ENCODE results near the gene USP24.

The USP24 gene, protein sequence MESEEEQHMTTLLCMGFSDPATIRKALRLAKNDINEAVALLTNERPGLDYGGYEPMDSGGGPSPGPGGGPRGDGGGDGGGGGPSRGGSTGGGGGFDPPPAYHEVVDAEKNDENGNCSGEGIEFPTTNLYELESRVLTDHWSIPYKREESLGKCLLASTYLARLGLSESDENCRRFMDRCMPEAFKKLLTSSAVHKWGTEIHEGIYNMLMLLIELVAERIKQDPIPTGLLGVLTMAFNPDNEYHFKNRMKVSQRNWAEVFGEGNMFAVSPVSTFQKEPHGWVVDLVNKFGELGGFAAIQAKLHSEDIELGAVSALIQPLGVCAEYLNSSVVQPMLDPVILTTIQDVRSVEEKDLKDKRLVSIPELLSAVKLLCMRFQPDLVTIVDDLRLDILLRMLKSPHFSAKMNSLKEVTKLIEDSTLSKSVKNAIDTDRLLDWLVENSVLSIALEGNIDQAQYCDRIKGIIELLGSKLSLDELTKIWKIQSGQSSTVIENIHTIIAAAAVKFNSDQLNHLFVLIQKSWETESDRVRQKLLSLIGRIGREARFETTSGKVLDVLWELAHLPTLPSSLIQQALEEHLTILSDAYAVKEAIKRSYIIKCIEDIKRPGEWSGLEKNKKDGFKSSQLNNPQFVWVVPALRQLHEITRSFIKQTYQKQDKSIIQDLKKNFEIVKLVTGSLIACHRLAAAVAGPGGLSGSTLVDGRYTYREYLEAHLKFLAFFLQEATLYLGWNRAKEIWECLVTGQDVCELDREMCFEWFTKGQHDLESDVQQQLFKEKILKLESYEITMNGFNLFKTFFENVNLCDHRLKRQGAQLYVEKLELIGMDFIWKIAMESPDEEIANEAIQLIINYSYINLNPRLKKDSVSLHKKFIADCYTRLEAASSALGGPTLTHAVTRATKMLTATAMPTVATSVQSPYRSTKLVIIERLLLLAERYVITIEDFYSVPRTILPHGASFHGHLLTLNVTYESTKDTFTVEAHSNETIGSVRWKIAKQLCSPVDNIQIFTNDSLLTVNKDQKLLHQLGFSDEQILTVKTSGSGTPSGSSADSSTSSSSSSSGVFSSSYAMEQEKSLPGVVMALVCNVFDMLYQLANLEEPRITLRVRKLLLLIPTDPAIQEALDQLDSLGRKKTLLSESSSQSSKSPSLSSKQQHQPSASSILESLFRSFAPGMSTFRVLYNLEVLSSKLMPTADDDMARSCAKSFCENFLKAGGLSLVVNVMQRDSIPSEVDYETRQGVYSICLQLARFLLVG (N-terminal part only)

DNA sequence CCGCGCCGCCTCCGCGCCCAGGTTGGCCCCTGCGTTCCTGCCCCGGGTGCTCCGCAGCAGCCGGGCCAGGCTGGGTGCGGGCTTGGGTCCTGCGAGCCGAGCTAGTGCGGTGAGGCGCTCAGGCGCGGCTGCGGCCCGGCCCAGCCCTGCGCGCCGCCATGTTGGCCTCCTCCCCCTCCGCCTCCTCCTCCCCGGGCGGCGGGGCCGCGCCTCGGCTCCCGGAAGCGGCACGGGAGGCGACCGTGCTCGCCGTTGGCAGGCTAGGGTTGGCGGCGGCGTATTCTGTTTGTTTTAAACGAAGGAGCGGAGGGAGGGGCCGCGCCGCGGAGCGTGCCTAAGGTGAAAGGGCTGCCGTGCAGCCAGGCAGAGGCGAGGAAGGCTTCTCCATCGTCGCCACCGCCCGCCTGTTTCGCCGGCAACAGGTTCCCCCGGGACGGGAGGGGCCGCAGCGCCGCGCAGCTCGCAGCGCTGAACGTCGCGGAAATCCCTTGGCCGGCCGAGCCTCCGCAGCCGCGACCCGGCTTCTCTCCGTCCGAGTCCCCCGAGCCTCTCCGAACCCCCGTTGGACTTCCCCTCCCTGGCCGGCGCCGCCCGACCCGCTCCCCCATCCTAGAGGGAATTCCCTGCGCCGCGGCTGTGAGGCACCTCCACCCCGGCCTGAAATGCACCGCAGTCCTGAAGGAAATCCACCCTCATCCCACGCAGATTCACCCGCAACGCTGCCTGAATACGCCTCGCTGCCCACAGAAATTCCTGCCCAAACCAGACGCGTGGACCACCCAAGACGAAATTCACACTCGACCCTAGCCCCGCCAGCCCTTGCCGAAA lies at the start of gene USP24:
Gene USP24, minus strand, starts transcription at position 171 of the 828 bp plus-strand sequence. CDS start 251 bp downstream, outside the sequence.
- peak; percentile 80 for DNase-seq (ENCODE audit: low spot score)

DNA sequence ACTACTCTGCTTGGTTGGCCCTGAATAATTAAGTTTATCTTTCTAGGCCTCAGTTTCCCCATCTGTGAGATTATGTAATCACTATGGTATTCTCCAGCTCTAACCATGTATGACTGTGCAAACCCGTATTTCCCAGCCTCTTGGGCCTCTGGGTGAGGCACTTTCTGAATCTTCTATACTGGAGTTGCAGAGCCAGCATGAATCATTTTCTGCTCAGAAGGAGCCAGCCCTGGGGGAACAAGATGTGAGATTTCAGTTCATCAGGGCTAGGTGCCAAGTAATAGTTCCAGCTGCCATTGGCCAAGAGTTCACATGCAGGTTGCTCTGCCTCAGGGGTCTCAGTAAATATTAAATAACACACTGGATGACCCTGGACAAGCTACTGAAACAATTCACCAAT lies 47.7 kb upstream of the USP24 start:
- no peak for DNase-seq (ENCODE audit: low spot score)

DNA sequence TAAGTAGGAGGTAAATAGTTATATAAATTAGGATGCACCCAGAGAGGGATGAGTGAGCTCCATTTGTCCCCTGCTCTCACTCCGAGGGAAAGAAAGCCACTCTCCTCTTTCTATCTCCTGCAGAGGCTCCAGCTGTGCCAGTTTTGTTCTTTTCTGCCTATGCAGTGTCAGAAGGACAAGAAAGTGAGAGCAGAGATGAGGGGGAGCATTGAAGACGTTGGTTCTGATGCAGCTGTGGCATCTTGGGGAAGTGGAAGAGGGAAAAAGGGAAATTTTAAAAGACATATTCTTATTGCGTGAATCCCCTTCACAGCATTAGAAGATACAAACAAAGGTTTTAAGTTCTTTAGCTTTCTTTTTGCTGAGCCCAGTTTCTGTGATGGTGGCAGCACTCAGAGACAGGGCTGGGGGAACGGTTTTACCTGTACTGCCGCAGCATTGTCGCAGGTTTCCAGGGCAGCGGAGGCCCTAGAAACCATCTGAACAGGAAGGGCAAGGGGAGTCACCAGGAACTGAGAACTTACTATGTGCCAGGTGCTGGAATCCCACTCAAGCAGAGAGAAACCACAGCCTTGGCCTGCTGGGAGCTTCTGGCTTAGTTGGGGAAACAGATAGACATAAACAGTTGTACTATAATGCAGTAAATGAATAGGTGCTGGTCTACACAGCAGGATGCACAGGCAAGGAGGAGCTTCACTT lies 44.9 kb upstream of the USP24 start:
- no peak for DNase-seq (ENCODE audit: low spot score)

DNA sequence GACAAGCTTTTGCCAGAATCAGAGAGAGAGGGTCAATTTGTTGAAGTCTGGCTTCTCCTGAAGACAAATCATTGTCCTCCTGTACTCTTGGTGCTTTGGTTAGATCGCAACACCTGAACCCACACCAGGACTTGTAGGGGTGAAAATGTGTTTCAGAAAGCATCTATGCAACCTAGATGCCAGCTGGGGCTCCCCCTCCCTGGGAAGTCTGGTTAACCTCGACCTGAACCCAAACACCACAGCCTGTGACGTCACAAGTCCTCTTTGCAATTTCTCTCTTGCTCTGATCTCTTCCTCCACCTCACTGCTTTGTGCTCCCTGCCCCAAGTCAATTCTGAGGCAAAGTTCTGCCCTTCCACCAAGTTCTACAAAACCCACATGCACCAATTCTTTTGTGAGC lies 42.8 kb upstream of the USP24 start:
- DNase-seq (ENCODE audit: low spot score): no peak

DNA sequence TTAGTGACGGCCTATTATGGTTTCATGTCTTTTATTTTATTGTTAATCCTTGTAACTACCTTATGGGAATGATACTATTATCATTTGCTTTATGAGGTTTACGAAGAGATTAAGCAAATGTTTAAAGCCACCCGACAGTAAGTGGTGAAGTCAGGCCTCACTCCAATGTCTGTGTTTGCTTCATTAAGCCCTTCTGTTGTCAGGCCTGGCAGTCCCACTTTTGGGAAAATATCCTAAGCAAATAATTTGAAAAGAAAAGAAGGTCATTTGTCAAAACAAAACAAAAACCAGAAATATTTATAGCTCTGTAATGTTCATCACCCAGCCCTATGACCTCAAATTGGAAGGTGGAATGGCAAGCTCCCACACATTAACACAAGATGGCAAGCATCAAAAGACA lies 40.7 kb upstream of the USP24 start:
- no peak for DNase-seq (ENCODE audit: low spot score)

DNA sequence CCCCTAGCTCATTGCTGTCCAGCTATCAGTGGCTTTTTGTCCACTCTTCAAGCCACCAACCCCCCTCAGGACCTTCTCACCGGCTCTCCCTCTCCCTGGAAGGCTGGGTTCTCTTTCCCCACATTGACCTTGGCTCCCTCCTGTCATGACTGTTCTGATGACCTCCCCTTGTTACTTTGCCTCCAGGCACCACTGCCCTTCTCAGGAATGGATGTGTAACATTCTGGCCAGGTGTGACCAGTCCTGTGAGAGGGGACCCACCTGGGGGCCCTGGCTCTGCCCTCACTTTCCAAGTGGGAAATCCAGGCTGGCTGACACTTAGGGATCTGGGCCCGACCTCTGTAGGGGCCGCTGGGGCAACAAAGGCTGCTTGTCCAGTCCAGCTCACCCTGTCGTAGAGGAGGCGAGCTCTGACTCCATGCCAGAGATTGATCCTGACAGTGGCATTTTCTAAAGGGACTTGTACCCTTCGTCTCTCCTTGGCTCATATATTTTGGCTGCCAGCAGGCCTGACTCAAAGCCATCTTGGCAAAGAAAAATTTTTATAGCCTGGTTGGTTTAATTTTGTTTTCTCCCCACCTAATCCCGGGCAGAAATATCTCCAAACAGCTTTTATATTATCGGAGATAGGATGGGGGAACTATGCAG lies 37.9 kb upstream of the USP24 start:
- DNase-seq (ENCODE audit: low spot score): no peak

DNA sequence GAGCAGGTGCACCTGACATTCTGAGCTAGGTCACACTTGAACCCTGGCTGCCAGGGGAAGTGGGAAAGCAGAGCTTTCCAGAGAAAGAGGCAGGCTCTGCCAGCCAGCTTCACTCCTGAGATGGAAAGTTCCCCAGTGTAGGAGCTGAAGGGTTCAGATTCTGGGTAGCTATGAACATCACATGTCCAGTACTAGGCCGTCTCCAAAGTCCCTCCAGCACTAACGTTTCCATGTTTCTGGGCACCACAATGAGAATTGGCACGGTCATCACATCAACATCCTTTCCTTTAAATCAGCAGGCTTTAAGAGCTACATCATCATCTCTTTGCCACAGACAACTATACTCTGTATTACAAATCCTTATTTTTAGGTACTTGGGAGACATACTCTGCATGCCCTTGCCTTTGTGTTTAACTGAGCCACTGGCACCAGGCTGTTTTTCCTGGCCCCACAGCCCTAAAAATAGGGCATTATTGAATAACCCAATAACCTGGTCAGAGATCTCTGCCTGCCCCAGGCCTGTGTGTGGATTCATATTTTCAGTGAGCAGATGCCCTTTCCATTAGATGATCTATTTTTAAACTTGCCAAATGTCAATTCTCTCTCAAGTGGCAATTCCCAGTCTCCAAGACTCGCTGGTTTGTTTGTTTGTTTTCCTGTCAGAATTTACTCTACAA lies 35.4 kb upstream of the USP24 start:
- DNase-seq (ENCODE audit: low spot score): no peak

DNA sequence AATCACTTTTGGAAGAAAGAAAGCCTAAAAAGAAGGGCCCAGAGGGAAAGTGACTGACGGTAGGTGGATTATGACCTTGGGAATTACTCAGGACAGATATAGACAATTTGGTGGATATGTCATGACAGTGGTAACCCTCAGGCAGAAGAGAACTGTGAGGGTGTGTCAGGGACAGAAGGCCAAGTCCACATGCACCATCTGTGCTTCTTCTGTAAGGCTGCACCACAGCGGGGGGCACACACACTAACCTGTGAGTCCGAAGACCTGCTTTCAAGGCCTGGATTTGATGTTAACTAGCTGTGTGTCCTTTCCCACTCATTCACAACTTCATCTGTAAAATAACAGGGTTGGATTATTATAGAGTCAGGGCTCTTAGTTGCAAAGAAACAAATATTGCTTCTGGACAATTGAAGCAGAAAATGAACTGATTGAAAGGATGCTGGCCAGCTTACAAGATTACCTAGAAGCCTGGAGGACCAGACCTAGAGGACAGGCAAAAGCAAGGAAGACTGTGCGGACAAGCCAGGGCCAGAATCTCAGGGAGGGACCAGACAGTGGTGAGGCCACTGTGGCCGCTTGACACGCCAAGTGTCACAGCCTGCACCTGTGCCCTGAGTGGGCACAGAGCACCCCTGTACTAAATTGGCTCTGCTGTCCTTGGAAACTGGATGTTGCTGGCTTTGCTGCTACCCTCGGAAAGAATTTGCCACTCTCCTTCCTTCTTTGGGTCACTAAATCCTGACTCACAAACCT lies 34.7 kb upstream of the USP24 start:
- no peak for DNase-seq (ENCODE audit: low spot score)

DNA sequence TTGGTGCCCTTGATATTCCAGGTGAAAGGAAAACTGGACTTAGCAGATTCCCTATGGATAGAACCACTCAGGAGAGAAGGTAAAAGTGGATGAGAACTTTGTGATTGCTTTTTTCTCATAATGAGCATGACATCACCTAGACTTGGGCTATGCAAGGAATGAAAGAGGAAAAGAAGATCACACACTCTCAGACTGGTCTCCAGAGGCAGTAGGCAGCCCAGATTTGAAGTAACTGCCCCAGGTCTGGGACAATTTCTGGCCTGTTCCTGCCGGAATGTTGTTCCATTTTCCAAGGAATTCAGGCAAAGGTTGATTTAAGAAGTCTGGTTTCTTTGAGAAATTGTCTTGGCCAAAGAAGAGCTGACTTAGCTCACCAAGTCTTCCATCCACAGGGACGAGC lies 31.7 kb upstream of the USP24 start:
- no peak for DNase-seq (ENCODE audit: low spot score)

DNA sequence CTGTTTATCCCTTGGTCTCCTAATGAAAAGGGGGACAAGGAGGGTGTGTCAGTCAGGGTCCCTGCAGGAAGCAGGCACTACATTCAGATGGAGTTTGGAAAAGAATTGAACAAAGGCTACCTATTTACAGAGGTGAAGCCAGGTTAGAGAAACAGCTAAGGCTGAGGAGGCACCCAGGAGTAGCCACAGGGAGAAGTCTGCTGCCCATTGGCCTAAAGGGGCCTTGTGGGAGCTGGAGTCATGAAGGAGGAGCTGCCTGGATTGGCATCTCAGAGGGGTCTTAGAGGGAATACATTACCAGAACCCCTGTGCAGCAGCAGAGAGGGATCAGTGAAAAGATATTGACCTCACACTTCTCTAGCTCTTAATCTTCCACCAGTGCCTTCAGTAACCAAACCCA lies 31.2 kb upstream of the USP24 start:
- no peak for DNase-seq (ENCODE audit: low spot score)

DNA sequence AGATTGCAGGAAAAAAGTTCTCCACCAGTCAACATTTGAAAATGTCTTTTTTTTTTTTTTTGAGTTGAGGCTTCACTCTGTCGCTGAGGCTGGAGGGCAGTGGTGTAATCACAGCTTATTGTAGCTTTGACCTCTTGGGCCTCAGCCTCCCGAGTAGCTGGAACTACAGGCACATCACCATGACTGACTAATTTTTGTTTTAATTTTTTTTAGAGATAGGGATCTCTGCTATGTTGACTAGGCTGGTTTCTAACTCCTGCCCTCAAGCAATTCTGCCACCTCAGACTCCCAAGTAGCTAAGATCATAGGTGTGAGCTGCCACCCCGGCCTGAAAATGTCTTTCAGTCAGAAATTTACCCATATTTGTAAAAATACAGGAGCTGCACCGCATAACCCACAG lies 30.6 kb upstream of the USP24 start:
- DNase-seq (ENCODE audit: low spot score): no peak

DNA sequence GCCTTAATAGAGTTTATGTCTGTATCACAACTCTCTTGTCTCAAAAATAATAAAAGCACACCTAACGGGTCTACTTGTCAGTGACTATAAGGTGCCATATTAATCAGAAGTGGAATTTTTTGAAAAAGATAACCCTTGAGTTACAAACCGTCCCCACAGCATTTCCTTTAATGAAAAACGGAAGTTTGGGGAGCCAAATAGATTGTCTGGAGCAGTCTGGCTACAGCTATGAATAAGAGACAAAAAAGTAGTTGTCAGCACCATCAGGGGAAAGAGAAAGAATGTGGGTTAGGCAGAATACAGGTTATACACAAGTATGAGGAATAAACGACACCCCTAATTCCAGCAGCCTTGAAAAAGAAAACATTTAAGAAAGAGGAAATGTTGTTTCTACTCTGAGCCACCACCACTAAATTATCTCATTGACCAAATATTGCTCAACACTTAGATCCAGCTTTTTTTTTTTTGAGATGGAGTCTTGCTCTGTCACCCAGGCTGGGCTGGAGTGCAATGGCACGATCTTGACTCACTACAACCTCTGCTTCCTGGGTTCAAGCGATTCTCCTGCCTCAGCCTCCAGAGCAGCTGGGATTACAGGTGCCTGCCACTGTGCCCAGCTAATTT lies 29.4 kb upstream of the USP24 start:
- DNase-seq (ENCODE audit: low spot score): no peak

DNA sequence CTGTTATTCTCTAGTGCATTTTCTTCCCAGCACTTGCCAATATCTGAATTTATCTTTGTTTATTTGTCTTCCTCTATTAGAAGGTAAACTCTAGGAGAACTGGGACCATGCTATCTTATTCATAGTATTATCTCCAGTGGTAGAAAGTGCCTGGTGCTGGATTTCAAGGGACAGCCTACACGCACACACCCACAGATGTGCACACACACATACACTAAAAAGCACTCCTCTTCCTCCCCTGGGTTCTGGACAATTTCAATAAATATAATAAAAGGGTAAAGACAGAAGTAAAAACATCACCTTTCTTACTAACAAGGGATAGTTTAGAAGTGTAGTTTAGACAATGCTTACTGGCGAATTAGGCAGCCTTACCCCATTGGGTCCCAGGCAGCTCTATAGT lies 28.5 kb upstream of the USP24 start:
- DNase-seq (ENCODE audit: low spot score): no peak

DNA sequence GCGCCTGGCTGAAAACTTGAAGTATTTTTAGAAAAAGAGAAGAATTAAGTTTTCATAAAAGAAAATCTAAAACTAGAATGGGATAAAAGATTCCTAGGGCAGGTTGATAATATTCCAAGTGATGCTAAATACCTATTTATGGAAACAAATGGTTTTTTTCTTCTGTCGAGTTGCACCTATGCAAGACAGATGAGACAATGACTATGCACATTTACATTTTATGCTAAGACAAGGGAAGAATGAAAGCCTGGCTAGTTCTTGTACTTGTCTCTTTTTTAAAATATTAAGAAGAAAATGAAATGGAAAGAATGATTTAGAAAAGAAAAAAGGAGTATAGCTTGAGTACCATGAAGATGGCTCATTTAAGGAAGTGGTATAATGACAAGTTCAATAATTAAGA lies 24.4 kb upstream of the USP24 start:
- no peak for DNase-seq (ENCODE audit: low spot score)

DNA sequence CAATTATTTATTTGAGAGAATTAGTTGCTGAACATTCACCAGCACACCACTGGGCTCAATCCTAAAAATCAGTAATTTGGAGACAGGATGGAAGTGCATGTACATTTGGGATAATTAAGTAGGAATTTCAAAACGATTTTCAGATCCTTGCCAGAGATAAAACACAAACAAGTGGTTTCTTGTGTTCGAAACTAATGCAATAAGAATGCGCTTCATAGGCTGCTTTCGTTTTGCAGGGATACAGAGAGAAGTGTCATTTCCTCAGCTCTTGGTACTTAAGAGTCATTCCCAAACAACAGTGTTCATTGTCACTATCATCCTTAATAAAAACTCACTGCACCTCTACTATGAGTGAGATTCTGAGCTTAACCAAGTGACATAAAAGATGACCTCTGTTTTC lies 20.6 kb upstream of the USP24 start:
- no peak for DNase-seq (ENCODE audit: low spot score)

DNA sequence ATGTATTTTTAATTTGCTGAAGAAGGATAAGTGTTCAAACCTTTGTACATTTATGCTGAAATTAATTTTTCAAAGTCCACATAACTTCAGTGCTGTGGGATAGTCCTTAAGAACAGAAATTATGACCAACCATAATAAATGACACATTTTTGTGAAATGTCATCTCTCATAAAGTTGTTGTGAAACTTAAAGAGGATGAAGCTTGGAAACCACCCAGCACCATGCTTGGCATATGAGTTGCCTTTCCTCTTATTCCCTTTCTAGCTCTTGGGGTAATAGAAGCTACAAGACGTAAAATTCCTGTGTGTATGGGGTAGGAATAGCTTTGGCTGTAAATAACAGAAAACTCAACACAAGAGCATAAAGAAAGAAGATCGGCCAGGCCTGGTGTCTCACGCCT lies 18.9 kb upstream of the USP24 start:
- DNase-seq (ENCODE audit: low spot score): no peak

DNA sequence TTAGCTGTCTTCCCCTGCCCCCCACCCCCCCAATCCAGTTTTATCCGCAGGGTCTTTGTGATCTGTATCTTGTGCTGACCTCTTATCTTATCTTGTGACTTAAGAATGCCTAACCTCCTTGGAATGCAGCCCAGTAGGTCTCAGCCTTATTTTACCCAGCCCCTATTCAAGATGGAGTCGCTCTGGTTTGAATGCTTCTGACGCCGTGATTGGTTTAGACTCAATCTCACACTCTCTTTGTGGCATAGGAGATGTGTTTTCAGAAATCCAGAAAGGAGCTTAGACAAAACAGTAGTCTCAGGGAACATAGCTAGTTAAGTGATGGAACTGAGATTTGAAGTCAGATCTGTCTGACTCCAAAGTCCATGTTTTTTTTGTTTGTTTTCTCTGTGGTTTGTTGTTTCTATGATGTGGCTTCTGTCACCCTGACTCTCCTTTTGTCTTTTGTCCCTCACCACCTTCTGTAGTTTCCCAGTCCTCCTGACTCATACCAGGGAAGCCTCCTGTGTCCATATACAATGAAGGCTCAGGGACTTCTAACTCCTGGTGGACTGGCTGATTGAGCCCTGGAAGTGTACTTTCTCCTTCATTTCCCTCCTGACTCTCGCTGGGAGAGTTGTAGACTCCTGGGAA lies 18.1 kb upstream of the USP24 start:
- DNase-seq (ENCODE audit: low spot score): peak; percentile 64

All from LoVo (cell line).